HG03039 (cell line): ENCODE measurements around the gene TMEM163.
"Not testable (repeated sequence)": the region's sequence is repeated elsewhere in the genome, so short reads cannot be mapped to it uniquely, and the experiment has no call there.

Experiments used
- ATAC-seq: cut with Tn5 transposase; IDR thresholded peaks from one replicate; pipeline ENCODE4 v1.9.1; 2021; ENCODE audit warnings: mild to moderate bottlenecking, moderate library complexity; ENCODE audit not compliant: unreplicated experiment

Gene TMEM163

GRCh38 chr2:134623046-134623445 is 95.8 kb downstream of the TMEM163 start:
- no peak for ATAC-seq

GRCh38 chr2:134621939-134622705 is 96.7 kb downstream of the TMEM163 start:
- no peak for ATAC-seq

- ATAC-seq: no peak
These were observed 99.5 kb downstream of the TMEM163 start for GRCh38 chr2:134619250-134619649.

GRCh38 chr2:134615480-134615879 is 103.3 kb downstream of the TMEM163 start:
- not testable (repeated sequence) for ATAC-seq

- ATAC-seq: no peak
These were observed 107.5 kb downstream of the TMEM163 start for GRCh38 chr2:134611316-134611715.

GRCh38 chr2:134610871-134611270 is 107.9 kb downstream of the TMEM163 start:
- no peak for ATAC-seq

GRCh38 chr2:134609924-134610513 is 108.8 kb downstream of the TMEM163 start:
- ATAC-seq: no peak

GRCh38 chr2:134603966-134604365 is 114.8 kb downstream of the TMEM163 start:
- ATAC-seq: no peak

GRCh38 chr2:134602666-134603065 is 116.1 kb downstream of the TMEM163 start:
- ATAC-seq: no peak

GRCh38 chr2:134601264-134601663 is 117.5 kb downstream of the TMEM163 start:
- ATAC-seq: no peak

GRCh38 chr2:134600208-134600607 is 118.6 kb downstream of the TMEM163 start:
- ATAC-seq: no peak

GRCh38 chr2:134599236-134599635 is 119.6 kb downstream of the TMEM163 start:
- ATAC-seq: no peak

GRCh38 chr2:134594399-134594798 is 124.4 kb downstream of the TMEM163 start:
- no peak for ATAC-seq

- no peak for ATAC-seq
These were observed 125.3 kb downstream of the TMEM163 start for GRCh38 chr2:134593519-134593918.

GRCh38 chr2:134592377-134592776 is 126.4 kb downstream of the TMEM163 start:
- ATAC-seq: no peak

GRCh38 chr2:134591526-134591925 is 127.3 kb downstream of the TMEM163 start:
- ATAC-seq: no peak

- ATAC-seq: no peak
These were observed 128.1 kb downstream of the TMEM163 start for GRCh38 chr2:134590679-134591078.

GRCh38 chr2:134589171-134590083 is 129.4 kb downstream of the TMEM163 start:
- ATAC-seq: not testable (repeated sequence)

- ATAC-seq: no peak
These were observed 130.2 kb downstream of the TMEM163 start for GRCh38 chr2:134588556-134588955.

- no peak for ATAC-seq
These were observed 132.4 kb downstream of the TMEM163 start for GRCh38 chr2:134586326-134586965.

GRCh38 chr2:134583997-134584520 is 134.7 kb downstream of the TMEM163 start:
- ATAC-seq: no peak
